Cerebellar cortex (tissue), 1 donor: Measurements from ENCODE around the gene TSEN15.

Experiments
- DNase-seq: peaks from one replicate; pipeline ENCODE4 v3.0.0-alpha.2; 2015; ENCODE audit warnings: low spot score

Gene TSEN15

GRCh38 chr1:184101571-184101970 is 50.0 kb downstream of the TSEN15 start:
- peak; percentile 55 for DNase-seq

GRCh38 chr1:184110272-184111204 is 59.0 kb downstream of the TSEN15 start:
- no peak for DNase-seq

- no peak for DNase-seq
Observed at GRCh38 chr1:184112176-184112948, 60.8 kb downstream of the TSEN15 start.

GRCh38 chr1:184113251-184113650 is 61.7 kb downstream of the TSEN15 start:
- no peak for DNase-seq

- no peak for DNase-seq
Observed at GRCh38 chr1:184114818-184115398, 63.4 kb downstream of the TSEN15 start.

- no peak for DNase-seq
Observed at GRCh38 chr1:184116287-184116686, 64.8 kb downstream of the TSEN15 start.

GRCh38 chr1:184118046-184118445 is 66.5 kb downstream of the TSEN15 start:
- no peak for DNase-seq
